Adipocyte (in vitro differentiated cells): ENCODE measurements around the gene SND1.

Experiments used
- DNase-seq: peaks from one replicate; pipeline ENCODE4 v3.0.0-alpha.2; 2015; ENCODE audit warnings: low read depth
- H3K27me3 ChIP-seq: replicated peaks from 2 replicates; pipeline ENCODE4 v1.7.0; 2013; ENCODE audit warnings: mild to moderate bottlenecking, low read length, moderate library complexity; ENCODE audit not compliant: control insufficient read depth, insufficient read depth
- H3K36me3 ChIP-seq: 2 replicates; pipeline ENCODE4 v1.7.0; 2013; ENCODE audit warnings: low read length, mild to moderate bottlenecking, moderate library complexity; ENCODE audit not compliant: control insufficient read depth, insufficient read depth, severe bottlenecking
- H3K4me1 ChIP-seq: 2 replicates; pipeline ENCODE4 v1.7.0; 2013; ENCODE audit warnings: mild to moderate bottlenecking, low read length, moderate library complexity; ENCODE audit not compliant: control insufficient read depth, insufficient read depth
- H3K4me3 ChIP-seq: 2 replicates; pipeline ENCODE4 v1.7.0; 2013; ENCODE audit warnings: mild to moderate bottlenecking, low read length, moderate library complexity
- H3K9ac ChIP-seq: 2 replicates; pipeline ENCODE4 v1.7.0; 2013; ENCODE audit warnings: mild to moderate bottlenecking, low read length, moderate library complexity
- H3K9me3 ChIP-seq: 2 replicates; pipeline ENCODE4 v1.7.0; 2013; ENCODE audit warnings: mild to moderate bottlenecking, low read length, moderate library complexity; ENCODE audit not compliant: control insufficient read depth

The SND1 gene

GRCh38 chr7:127877951-127878350 is 226.0 kb downstream of the SND1 start:
- no peak overlapping the region for H3K9ac ChIP-seq
- DNase-seq = no peak
- H3K27me3 ChIP-seq = no peaks in the 10 kb centered on the region

GRCh38 chr7:127878791-127879190 is 226.8 kb downstream of the SND1 start:
- H3K4me3 ChIP-seq = no peak overlapping the region
- H3K27me3 ChIP-seq = no peaks in the 10 kb centered on the region
- DNase-seq = no peak
- H3K9ac ChIP-seq = no peak overlapping the region
- H3K36me3 ChIP-seq = no peaks in the 10 kb centered on the region
- H3K9me3 ChIP-seq = no peaks in the 10 kb centered on the region
- H3K4me1 ChIP-seq = peaks cover 28% of the 10 kb centered on the region

More at GRCh38 chr7:127877951-127878350, 226.0 kb downstream of the SND1 start:
- Histone ChIP-seq H3K4me3 (no peak overlapping the region), H3K4me1 (peaks cover 28% of the 10 kb centered on the region), H3K36me3 (no peaks in the 10 kb centered on the region), H3K9me3 (no peaks in the 10 kb centered on the region)

DNA sequence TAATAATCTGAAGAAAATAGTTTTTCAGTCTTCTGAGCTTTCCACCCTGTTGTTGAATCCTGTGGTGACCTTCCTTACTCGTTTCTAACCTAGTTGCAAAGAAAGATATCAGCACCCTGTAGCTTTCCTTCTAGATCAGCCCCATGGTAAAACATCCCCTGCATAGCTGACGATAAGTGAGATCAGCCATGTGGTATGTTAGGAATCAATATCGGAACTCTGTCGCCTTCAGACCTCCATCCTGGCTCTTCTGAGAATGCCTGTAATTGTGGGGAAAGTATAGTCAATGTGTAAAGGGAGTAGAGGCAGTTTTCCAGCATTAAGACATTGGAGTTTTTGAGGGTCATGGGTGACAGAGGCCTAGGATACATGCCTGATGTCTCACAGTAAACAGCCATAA is 227.4 kb downstream of the SND1 start:
- DNase-seq = no peak
- no peaks in the 10 kb centered on the region for H3K9me3 ChIP-seq
- no peak overlapping the region for H3K4me3 ChIP-seq
- no peaks in the 10 kb centered on the region for H3K36me3 ChIP-seq
- H3K4me1 ChIP-seq = peaks cover 27% of the 10 kb centered on the region
- no peak overlapping the region for H3K9ac ChIP-seq
- H3K27me3 ChIP-seq = no peaks in the 10 kb centered on the region

DNA sequence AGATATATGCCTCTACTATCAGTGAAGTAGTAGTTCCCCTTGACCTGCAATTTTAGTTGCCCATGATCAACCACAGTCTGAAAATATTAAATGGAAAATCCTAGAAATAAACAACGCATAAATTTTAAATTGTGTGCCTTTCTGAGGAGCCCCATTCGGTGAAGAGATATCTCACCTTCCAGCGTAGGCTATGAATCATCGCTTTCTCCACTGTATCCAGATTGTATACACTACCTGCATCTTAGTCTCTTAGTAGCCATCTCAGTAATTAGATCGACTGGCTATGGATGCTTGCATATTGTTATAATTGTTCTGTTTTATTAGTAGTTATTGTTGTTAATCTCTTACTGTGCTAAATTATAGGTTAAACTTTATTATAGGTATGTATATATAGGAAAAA is 227.9 kb downstream of the SND1 start:
- Histone ChIP-seq H3K9ac (no peak overlapping the region), H3K27me3 (no peaks in the 10 kb centered on the region), H3K4me1 (peaks cover 22% of the 10 kb centered on the region), H3K4me3 (no peak overlapping the region), H3K9me3 (no peaks in the 10 kb centered on the region), H3K36me3 (no peaks in the 10 kb centered on the region)
- DNase-seq = no peak

DNA sequence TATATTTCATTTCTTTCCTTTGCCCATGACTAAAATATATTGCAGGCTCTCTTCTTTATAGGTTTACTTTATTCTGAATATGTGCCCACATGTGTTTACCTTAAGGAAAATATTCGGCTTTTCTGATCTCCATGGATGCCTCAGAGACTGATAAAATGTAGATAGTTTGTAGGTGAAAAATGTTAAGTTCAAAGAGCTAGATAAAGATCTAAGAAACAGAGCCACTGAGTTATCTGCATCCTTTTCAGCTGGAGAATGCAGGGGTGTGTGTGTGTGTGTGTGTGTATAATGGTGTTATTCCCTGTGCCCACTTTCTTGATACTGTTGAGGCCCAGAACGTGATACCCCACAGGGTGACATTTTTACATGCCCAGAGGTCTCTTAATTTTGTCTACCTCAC is 228.5 kb downstream of the SND1 start:
- no peaks in the 10 kb centered on the region for H3K27me3 ChIP-seq

GRCh38 chr7:127881564-127881963 is 229.6 kb downstream of the SND1 start:
- no peaks in the 10 kb centered on the region for H3K9me3 ChIP-seq
- no peaks in the 10 kb centered on the region for H3K27me3 ChIP-seq
- H3K4me3 ChIP-seq = no peak overlapping the region
- DNase-seq = no peak
- no peaks in the 10 kb centered on the region for H3K36me3 ChIP-seq
- peaks cover 21% of the 10 kb centered on the region for H3K4me1 ChIP-seq
- H3K9ac ChIP-seq = no peak overlapping the region

More for the DNA sequence above, 228.5 kb downstream of the SND1 start:
- Histone ChIP-seq H3K9ac (no peak overlapping the region), H3K9me3 (no peaks in the 10 kb centered on the region), H3K36me3 (no peaks in the 10 kb centered on the region), H3K4me1 (peaks cover 21% of the 10 kb centered on the region), H3K4me3 (no peak overlapping the region)
- no peak for DNase-seq

GRCh38 chr7:127882313-127882920 is 230.4 kb downstream of the SND1 start:
- DNase-seq = no peak
- Histone ChIP-seq H3K36me3 (no peaks in the 10 kb centered on the region), H3K9me3 (no peaks in the 10 kb centered on the region), H3K27me3 (no peaks in the 10 kb centered on the region), H3K4me1 (peaks cover 15% of the 10 kb centered on the region), H3K4me3 (no peak overlapping the region), H3K9ac (no peak overlapping the region)

DNA sequence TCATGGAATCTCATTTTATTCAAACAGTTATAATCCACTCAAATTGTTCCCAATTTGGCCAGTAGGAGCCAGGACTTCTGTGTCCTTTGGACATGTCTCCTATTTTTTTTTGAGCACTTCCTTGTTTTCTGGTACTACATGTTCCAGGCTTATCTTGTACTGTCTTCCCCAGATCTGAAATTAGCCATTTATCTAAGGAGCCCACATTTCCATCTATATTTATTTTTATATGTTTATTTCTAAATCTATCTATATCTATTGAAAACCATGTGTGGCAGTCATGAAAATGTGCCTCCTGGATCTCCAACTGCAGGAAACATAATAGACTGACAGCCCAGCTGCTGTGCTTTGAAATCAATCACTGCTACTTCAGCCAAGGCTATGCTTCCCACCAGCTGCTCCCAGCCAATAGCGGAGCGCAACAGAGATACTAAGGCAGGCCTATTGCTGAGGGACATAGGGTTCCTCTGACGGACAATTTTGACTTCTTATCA is 232.1 kb downstream of the SND1 start:
- DNase-seq = no peak
- H3K4me3 ChIP-seq = no peak overlapping the region
- H3K4me1 ChIP-seq = peaks cover 15% of the 10 kb centered on the region

DNA sequence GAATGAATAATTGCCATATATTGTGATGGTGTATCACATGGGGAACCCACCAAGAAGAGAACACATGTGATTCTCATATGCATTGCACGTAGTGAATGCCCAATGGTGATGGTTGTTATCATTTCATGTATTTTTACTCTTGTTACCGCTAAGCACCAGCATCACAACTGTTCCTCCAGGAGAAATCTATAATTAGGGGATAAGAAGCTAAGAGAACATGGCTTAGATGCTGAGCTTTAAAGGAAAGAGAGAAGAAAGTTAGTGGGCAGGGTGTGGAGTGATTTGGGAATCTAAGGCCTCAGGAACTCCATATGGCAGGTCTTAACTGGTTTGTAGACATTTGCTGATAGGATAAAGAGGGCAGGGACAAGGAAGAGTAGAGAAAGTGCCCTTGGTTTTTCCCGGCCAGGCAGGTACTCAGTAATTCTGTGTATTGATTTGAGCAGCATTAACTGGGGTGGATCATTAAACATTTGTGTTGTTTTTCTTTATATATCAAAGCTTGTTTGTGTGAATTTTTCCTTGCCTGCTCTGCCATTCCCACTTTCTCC is 233.3 kb downstream of the SND1 start:
- H3K9me3 ChIP-seq = no peaks in the 10 kb centered on the region
- H3K36me3 ChIP-seq = peaks cover 25% of the 10 kb centered on the region
- peak overlapping the region; percentile 1 for H3K9ac ChIP-seq
- H3K4me3 ChIP-seq = peak overlapping the region; percentile 10
- DNase-seq = no peak
- H3K27me3 ChIP-seq = no peaks in the 10 kb centered on the region
- H3K4me1 ChIP-seq = peaks cover 15% of the 10 kb centered on the region

More for the DNA sequence above, 232.1 kb downstream of the SND1 start:
- H3K36me3 ChIP-seq = peaks cover 16% of the 10 kb centered on the region
- H3K9me3 ChIP-seq = no peaks in the 10 kb centered on the region
- no peaks in the 10 kb centered on the region for H3K27me3 ChIP-seq
- no peak overlapping the region for H3K9ac ChIP-seq

GRCh38 chr7:127885843-127886242 is 233.8 kb downstream of the SND1 start:
- Histone ChIP-seq H3K27me3 (no peaks in the 10 kb centered on the region), H3K9me3 (no peaks in the 10 kb centered on the region), H3K36me3 (peaks cover 25% of the 10 kb centered on the region), H3K4me3 (peak overlapping the region; percentile 12), H3K4me1 (peaks cover 15% of the 10 kb centered on the region), H3K9ac (peak overlapping the region; percentile 1)
- peak; percentile 73 for DNase-seq

- H3K9me3 ChIP-seq = no peaks in the 10 kb centered on the region
- peaks cover 25% of the 10 kb centered on the region for H3K36me3 ChIP-seq
- peak overlapping the region; percentile 12 for H3K4me3 ChIP-seq
- no peaks in the 10 kb centered on the region for H3K27me3 ChIP-seq
- peak overlapping the region; percentile 1 for H3K9ac ChIP-seq
- peaks cover 15% of the 10 kb centered on the region for H3K4me1 ChIP-seq
- no peak for DNase-seq
Observed at GRCh38 chr7:127886248-127886647, 234.3 kb downstream of the SND1 start.
